Frontal cortex (tissue), 4 donors: ENCODE data around the gene RETREG3. TPM values are rescaled to one million over a fixed set of nuclear protein-coding genes. Genes with fewer than 3 reads are reported as not detected.
"Not testable (repeated sequence)": the region's sequence is repeated elsewhere in the genome, so short reads cannot be mapped to it uniquely, and the experiment has no call there.

Experiments used
- DNase-seq, 2 donors: peaks; one replicate each; pipeline ENCODE4 v3.0.0; 2012; ENCODE audit warnings: low spot score in 2 of 2
- FAIRE-seq: peaks from 2 replicates; lab custom pipeline; 2012; peaks lifted over from hg19 to GRCh38; lab: Jason Lieb, UNC
- total RNA-seq: library from RNA; depleted of rRNA; stranded (reverse); fragments of >200 nt; gene quantifications from one replicate; pipeline ENCODE4 v1.2.3, GENCODE V29; 2014
- donor health status: control.
- donor health status: control.
- donor health status: control.

The RETREG3 gene
- total RNA-seq, 1 donor from 2014 or later, result 59.5 TPM

DNA sequence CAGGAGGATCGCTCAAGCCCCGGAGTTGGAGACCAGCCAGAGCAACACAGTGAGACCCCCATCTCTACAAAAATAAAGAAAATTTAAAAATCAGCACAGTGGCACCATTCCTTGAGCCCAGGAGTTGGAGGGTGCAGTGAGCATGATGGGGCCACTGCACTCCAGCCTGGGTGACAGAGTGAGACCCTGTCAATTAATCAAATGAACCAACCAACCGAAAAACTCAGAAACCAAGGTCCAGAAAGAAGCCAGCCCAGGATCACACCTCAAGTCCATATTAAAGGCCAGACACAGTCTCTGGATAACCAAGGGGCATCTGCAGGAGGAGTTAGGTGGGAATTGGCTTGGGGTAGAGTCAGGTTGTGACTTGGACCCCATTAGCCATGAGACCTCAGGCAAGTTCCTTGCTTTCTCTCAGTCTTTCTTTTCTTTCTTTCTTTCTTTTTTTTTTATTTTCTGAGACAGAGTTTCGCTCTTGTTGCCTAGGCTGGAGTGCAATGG lies 54.0 kb downstream of the RETREG3 start:
- no peak for DNase-seq
- FAIRE-seq, result no peak

DNA sequence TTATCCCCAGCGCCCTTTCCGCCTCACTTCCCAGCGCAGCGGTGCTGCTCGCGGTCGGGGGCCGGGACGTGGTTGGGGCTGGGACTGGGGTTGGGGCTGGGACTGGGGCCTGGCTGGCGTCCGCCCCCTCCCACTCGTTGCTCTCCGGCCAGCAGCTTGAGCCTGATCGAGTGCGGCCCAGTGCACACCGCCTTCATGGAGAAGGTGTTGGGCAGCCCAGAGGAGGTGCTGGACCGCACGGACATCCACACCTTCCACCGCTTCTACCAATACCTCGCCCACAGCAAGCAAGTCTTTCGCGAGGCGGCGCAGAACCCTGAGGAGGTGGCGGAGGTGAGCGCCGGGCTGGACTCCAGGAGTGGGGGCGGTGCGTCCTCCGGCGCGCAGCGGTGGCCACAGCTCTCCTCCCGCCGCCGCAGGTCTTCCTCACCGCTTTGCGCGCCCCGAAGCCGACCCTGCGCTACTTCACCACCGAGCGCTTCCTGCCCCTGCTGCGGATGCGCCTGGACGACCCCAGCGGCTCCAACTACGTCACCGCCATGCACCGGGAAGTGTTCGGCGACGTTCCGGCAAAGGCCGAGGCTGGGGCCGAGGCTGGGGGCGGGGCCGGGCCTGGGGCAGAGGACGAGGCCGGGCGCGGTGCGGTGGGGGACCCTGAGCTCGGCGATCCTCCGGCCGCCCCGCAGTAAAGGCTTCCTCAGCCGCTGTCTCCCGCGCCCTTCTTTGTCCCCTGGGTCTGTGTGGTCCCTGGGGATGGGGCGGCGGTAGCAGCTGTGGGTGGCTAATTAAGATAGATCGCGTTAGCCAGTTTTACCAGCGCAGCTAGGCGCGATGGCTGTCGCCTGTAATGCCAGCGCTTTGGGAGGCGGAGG lies 54.7 kb downstream of the RETREG3 start:
- FAIRE-seq (no peak), DNase-seq (peak; percentile 89 to 92)

DNA sequence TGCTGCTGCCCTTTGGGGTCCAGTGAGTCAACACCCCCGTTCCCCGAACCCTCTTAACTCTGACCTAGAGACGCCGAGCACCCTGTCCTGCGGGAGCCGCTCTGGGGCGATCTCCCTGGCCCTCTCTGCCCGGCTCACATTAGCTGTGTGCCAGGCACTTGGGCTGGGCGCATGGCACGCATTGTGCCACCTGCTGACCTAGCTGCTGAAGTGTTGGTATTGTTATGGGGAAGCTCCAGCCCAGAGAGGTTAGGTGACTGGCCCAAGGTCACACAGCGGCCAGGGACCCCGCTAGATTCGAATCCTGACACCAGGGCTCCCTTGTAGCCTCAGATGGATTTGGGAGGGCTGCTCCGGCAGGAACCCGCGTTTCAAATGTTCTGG lies 55.3 kb downstream of the RETREG3 start:
- DNase-seq, result no peak

DNA sequence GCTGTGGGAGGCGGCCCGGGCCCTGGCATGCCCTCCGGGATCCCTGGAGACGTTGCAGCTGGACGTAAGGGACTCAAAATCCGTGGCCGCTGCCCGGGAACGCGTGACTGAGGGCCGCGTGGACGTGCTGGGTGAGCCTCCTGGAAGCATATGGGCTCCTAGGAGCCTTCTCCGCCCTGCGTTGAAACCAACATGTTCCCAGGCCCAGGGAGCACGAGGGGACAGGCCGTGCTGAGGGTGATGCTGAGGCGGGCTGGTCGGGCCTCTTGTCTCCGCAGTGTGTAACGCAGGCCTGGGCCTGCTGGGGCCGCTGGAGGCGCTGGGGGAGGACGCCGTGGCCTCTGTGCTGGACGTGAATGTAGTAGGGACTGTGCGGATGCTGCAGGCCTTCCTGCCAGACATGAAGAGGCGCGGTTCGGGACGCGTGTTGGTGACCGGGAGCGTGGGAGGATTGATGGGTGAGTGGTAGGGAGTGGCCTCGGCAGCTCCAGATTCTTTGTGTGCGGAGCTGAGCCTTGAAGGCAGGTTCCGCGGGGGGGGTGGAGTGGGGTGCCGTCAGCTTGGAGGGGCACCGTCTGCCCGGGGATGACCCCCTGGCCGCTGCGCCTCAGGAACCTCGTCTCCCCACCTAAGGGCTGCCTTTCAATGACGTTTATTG lies 55.9 kb downstream of the RETREG3 start:
- no peak for FAIRE-seq
- DNase-seq, result no peak

More for the DNA sequence above, 55.3 kb downstream of the RETREG3 start:
- FAIRE-seq, result no peak

DNA sequence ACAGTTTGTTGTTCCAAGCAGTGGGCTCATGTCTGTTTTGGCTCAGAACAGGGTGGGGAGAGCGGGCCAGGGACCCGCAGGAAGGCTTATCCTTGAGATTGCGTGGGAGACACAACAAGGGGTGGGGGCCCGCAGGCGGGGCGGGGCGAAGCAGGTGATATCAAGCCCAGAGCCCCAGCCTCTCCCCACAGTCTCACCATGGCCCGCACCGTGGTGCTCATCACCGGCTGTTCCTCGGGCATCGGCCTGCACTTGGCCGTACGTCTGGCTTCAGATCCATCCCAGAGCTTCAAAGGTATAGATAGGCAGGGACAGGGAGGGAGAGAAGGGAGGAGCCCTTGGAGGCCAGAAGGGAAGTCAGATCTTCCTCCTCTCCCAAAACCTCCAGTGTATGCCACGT lies 56.4 kb downstream of the RETREG3 start, which contains the start of gene HSD17B1:
TSS of gene HSD17B1 (plus strand) at position 188 of the 400 bp plus-strand sequence. CDS start at position 199, 11 bp downstream.
- not testable (repeated sequence) for FAIRE-seq, DNase-seq

DNA sequence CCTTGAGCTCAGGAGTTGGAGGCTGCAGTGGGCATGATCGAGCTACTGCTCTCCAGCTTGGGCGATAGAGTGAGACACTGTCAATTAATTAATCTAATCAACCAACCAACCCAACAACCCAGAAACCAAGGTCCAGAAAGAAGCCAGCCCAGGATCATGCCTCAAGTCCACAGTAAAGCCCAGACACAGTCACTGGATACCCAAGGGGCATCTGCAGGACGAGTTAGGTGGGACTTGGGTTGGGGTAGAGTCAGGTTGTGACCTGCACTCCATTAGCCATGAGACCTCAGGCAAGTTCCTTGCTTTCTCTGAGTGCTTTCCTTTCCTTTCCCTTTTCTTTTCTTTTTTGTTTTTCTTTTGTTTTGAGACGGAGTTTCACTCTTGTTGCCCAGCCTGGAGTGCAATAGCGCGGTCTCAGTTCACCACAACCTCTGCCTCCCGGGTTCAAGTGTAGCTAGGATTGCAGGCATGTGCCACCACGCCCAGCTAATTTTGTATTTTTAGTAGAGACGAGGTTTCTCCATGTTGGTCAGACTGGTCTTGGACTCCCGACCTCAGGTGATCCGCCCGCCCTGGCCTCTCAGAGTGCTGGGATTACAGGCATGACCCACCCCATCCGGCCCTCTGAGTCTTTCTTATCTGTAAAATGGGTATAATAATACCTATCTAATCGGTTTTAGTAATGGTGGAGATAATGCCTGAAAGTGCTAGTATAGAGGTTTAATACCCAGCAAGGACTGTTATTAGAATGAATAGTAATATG lies 60.0 kb downstream of the RETREG3 start:
- FAIRE-seq, result no peak

DNA sequence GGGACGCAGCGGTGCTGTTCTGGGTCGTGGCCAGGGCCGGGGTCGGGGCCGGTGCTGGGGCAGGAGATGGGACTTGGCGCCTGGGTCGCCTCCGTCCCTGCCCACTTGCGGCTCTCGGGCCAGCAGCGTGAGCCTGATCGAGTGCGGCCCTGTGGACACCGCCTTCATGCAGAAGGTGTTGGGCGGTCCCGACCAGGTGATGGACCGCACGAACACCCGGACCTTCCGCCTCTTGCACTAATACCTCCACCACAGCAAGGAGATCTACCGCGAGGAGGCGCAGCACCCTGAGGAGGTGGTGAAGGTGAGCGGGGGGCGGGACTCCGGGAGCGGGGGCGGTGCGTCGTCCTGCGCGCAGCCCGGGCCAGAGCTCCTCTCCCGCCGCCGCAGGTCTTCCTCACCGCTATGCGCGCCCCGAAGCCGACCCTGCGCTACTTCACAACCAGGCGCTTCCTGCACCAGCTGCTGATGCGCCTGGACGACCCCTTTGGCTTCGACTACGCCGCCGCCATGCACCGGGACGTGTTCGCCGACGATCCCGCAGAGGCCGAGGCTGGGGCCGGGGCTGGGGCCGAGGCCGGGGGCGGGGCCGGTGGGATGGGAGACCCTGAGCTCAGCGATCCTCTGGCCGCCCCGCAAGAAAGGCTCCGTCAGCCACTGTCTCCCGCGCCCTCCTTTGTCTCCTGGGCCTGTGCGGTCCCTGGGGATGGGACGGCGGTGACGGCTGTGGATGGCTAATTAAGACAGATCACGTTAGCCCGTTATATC lies 60.9 kb downstream of the RETREG3 start:
- FAIRE-seq (no peak), DNase-seq (no peak)

More for the DNA sequence above, 60.0 kb downstream of the RETREG3 start:
- no peak for DNase-seq

DNA sequence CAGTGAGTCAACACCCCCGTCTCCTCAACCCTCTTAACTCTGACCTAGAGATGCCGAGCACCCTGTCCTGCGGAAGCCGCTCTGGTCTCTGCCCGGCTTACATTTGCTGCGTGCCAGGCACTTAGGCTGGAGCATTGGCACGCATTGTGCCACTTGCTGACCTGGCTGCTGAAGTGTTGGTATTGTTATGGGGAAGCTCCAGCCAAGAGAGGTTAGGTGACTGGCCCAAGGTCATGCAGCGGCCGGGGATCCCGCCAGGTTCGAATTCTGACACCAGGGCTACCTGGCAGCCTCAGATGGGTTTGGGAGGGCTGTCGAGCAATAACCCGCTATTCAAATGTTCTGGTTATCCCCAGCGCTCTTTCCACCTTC lies 61.5 kb downstream of the RETREG3 start:
- no peak for DNase-seq

DNA sequence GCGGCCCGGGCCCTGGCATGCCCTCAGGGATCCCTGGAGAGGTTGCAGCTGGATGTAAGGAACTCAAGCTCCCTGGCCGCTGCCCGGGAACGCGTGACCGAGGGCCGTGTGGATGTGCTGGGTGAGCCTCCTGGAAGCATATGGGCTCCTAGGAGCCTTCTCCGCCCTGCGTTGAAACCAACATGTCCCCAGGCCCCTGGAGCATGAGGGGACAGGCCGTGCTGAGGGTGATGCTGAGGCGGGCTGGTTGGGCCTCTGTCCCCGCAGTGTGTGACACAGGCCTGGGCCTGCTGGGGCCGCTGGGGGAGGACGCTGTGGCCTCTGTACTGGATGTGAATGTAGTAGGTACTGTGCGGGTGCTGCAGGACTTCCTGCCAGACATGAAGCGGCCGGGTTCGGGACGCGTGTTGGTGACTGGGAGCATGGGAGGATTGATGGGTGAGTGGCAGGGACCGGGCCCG lies 62.1 kb downstream of the RETREG3 start:
- FAIRE-seq, result no peak
- DNase-seq, result no peak

More for the DNA sequence above, 61.5 kb downstream of the RETREG3 start:
- no peak for FAIRE-seq

DNA sequence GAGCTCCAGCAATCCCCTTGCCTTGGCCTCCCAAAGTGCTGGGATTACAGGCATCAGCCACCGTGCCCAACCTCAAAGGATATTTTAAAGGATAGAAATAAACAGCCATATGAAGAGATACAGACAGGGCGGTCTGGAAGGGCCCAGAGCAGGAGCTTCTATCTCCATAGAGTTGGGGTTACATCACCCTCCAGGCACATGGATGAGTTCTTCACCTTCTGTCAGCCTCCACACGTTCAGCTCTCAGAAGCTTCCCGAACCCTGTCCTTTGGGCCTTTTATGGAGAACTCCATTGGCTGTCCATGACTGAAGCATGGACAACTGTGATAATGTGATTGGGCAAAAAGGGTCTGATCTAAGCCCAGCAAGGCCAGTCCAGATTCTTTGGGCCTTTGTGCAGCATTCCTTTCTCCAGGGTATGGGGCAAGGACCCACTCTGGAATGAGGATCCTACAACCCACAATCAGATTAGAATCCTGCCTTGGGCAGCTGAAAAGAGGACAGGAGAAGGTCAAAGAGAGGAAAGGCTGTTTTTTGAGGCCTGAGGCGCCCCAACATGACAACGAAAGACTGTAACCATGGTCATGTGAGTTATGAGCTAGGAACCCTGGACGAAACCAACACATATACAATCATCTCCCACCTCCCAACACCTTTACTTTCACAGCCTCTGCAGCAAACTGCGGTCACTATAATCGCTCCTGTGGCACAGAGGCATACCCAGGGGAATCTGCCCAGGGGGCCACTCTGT lies 63.2 kb downstream of the RETREG3 start:
- FAIRE-seq, result not testable (repeated sequence)

DNA sequence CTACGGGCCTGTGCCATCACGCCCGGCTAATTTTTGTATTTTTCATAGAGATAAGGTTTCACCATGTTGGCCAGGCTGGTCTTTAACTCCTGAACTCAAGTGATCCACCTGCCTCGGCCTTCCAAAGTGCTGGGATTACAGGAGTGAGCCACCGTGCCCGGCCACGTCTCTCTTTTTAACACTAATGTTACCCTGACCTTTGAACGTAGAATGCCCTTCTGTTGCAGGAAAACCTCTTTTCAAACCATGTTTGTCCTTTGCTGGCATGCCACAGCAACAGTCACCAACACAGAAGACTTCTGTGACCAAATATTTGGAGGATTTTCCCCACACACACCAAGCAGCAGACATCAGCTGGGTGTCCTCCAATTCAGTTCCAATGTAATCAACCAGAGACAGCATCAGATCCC lies 64.3 kb downstream of the RETREG3 start:
- no peak for DNase-seq
- FAIRE-seq, result no peak

More for the DNA sequence above, 63.2 kb downstream of the RETREG3 start:
- not testable (repeated sequence) for DNase-seq

DNA sequence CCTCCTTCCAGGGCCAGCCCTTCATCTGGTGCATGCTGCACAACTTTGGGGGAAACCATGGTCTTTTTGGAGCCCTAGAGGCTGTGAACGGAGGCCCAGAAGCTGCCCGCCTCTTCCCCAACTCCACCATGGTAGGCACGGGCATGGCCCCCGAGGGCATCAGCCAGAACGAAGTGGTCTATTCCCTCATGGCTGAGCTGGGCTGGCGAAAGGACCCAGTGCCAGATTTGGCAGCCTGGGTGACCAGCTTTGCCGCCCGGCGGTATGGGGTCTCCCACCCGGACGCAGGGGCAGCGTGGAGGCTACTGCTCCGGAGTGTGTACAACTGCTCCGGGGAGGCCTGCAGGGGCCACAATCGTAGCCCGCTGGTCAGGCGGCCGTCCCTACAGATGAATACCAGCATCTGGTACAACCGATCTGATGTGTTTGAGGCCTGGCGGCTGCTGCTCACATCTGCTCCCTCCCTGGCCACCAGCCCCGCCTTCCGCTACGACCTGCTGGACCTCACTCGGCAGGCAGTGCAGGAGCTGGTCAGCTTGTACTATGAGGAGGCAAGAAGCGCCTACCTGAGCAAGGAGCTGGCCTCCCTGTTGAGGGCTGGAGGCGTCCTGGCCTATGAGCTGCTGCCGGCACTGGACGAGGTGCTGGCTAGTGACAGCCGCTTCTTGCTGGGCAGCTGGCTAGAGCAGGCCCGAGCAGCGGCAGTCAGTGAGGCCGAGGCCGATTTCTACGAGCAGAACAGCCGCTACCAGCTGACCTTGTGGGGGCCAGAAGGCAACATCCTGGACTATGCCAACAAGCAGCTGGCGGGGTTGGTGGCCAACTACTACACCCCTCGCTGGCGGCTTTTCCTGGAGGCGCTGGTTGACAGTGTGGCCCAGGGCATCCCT lies 65.7 kb downstream of the RETREG3 start:
- DNase-seq, result no peak
- FAIRE-seq, result no peak

DNA sequence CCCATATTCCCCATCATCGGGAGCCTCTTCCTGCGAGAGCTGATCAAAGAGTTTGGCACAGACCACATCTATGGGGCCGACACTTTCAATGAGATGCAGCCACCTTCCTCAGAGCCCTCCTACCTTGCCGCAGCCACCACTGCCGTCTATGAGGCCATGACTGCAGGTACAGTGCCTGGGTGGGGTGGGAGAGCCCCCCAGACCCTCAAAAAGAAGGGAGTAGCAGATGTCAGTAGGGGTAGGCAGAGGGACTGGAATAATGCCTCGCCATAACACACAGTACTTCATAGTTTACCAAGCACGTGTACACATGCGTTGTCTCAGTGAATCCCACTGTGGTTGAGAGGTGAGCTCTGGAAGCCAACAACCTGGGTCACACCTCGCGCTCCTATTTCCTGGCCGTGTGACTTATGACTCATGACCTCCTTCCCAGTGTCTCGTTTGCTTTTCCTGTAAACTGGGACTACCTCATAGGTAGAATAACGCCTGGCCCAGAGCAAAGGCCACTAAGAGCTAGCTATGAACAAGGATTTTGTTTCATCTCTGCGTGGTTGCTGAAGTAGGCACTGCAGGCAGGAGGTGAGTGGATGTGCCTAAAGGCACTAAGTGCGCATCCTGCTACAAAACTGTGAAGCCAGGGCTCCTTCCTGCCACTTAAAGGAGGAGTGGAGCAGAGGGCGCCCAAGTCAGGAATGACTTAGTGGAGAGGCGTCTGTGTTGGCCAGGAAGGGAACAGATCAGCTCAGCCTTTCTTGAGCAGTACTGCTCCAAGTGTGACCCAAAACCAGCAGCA lies 67.9 kb downstream of the RETREG3 start:
- FAIRE-seq, result no peak
- no peak for DNase-seq

DNA sequence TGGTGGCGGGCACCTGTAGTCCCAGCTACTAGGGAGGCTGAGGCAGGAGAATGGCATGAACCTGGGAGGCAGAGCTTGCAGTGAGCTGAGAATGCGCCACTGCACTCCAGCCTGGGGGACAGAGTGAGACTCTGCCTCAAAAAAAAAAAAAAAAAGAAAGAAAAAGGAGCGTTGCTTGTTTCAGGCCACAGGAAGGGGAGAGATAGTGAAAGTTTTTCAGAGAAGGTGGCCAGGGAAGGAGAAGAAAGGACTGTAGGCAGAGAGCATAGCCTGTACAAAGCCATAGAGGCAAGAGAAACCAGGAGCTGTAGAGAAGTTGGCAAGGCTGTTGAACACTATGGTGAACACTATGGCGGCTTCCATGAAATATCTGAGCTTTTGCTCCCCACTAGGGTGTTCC lies 68.6 kb downstream of the RETREG3 start:
- not testable (repeated sequence) for DNase-seq, FAIRE-seq

DNA sequence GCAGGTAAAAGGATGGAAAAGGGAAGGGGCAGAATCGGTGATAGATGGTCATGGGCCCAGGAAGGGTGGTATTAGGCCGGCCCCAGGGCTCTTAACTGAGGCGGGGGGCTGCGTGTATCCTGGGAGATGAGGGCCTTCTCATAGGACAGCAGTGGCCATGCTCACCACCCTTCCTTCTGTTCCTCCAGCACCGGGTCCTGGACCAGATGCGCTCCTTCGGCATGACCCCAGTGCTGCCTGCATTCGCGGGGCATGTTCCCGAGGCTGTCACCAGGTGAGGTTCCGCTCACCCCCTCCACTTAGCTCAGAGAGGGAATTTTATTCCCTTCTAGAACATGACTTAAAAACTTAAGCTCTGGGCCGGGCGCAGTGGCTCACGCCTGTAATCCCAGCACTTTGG lies 70.7 kb downstream of the RETREG3 start:
- DNase-seq, result no peak
- no peak for FAIRE-seq

DNA sequence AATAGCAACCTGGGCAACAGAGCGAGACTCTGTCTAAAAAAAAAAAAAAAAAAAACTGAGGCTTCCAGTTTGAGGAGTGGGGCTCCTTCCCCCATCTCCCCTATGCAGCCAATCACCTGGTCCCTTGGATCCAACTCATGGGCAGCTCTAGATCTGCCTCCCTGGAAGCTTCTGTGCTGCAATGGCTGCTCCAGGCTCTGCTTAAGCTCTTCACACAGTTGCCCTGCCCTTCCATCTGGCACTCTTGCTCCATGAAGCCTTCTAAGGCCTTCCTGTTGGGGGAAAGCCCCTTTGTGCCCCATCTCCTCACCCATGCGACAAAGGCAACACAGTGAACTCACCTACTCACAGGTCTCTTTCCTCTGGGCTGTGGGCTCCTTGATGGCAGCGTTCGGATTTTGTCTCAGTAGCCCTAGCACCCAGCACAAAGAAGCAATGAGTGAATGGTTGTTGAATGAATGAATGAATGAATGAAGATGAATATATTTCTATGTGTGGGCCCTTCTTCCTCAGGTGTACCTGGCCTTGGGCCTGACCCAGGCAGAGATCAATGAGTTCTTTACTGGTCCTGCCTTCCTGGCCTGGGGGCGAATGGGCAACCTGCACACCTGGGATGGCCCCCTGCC lies 71.2 kb downstream of the RETREG3 start:
- FAIRE-seq, result no peak
- DNase-seq, result no peak
